Natural killer cell (primary cell): ENCODE results near the gene SPEF2. TPM values are rescaled to one million over a fixed set of nuclear protein-coding genes. Genes with fewer than 3 reads are reported as not detected.

Source experiments
- ATAC-seq, 3 donors: fragments of 150-1000 bp in 2 of 3; fragments of 200-7000 bp in 1 of 3; cut with Tn5 transposase; 1 replicate in 1 of 3; 2 replicates in 2 of 3; pipeline ENCODE4 v1.10.0; 2021; ENCODE audit warnings: mild to moderate bottlenecking in 2 of 3, moderate library complexity in 2 of 3
- DNase-seq, 2 donors: peaks; one replicate each; pipeline versions ENCODE4 v3.0.0 to v3.0.0-alpha.2; 2013 to 2021; ENCODE audit warnings: mixed read lengths in 1 of 2
- H3K27ac ChIP-seq: one replicate; pipeline ENCODE4 v1.5.1; 2013; ENCODE audit warnings: mild to moderate bottlenecking, low read length
- H3K27me3 ChIP-seq: one replicate; pipeline ENCODE4 v1.6.1; 2013; ENCODE audit warnings: low read length; ENCODE audit not compliant: control insufficient read depth, insufficient read depth
- H3K36me3 ChIP-seq: one replicate; pipeline ENCODE4 v1.6.1; 2013; ENCODE audit warnings: low read length; ENCODE audit not compliant: control insufficient read depth, insufficient read depth
- H3K4me1 ChIP-seq: one replicate; pipeline ENCODE4 v1.6.1; 2013; ENCODE audit warnings: low read length; ENCODE audit not compliant: control insufficient read depth, insufficient read depth
- H3K4me3 ChIP-seq: one replicate; pipeline ENCODE4 v1.5.1; 2013; ENCODE audit warnings: low read length
- H3K9me3 ChIP-seq: one replicate; pipeline ENCODE4 v1.6.1; 2013; ENCODE audit warnings: low read length; ENCODE audit not compliant: control insufficient read depth, insufficient read depth
- H3K27ac Mint-ChIP-seq, 2 donors: one replicate each; pipeline ENCODE4 v1.8.0; 2022; ENCODE audit warnings: mild to moderate bottlenecking in 2 of 2, mixed read lengths in 2 of 2, moderate library complexity in 1 of 2
- H3K27me3 Mint-ChIP-seq, 2 donors: one replicate each; pipeline ENCODE4 v1.8.0; 2022; ENCODE audit warnings: low read depth in 2 of 2, mixed read lengths in 2 of 2
- H3K36me3 Mint-ChIP-seq: one replicate; pipeline ENCODE4 v1.8.0; 2022; ENCODE audit warnings: mixed read lengths
- H3K4me1 Mint-ChIP-seq, 2 donors: one replicate each; pipeline ENCODE4 v1.8.0; 2022; ENCODE audit warnings: mixed read lengths in 2 of 2
- H3K4me3 Mint-ChIP-seq: one replicate; pipeline ENCODE4 v1.8.0; 2022; ENCODE audit warnings: mild to moderate bottlenecking, moderate library complexity, mixed read lengths
- H3K9me3 Mint-ChIP-seq, 2 donors: one replicate each; pipeline ENCODE4 v1.8.0; 2022; ENCODE audit warnings: mixed read lengths in 2 of 2
- CTCF ChIP-seq: fragments of 200-600 bp; IDR thresholded peaks from one replicate; pipeline ENCODE4 v1.8.0; 2022; ENCODE audit warnings: antibody characterized with exemption
- WGBS: methylation state at CpG from one replicate; pipeline ENCODE4 v1.1.7; 2013; ENCODE audit warnings: missing lambda C conversion rate; ENCODE audit not compliant: insufficient coverage; 5-methylcytosine and 5-hydroxymethylcytosine counted together
- intact Hi-C: fragments of 100-400 bp; cut with micrococcal nuclease; formaldehyde crosslinking; loops from one replicate; pipeline ENCODE4 v1.14.2; 2022
- total RNA-seq, 4 donors: library from RNA; stranded (reverse); fragments of 120-200 nt in 1 of 4; gene quantifications; one replicate each; pipeline versions ENCODE4 v1.2.3 to v1.2.4, GENCODE V29; 2013 to 2022

The SPEF2 gene
- total RNA-seq, 3 donors from 2014 or later (not counting 1 experiment from before 2014, with no cell fraction given): 6.2 to 13.1 (median 8.5) TPM

- Histone ChIP-seq H3K27me3 (no peaks in the 10 kb centered on the region), H3K36me3 (no peaks in the 10 kb centered on the region), H3K9me3 (no peaks in the 10 kb centered on the region), H3K4me1 (no peaks in the 10 kb centered on the region), H3K27ac (no peak overlapping the region), H3K4me3 (no peak overlapping the region)
- ATAC-seq (no peak), DNase-seq (no peak)
- intact Hi-C loops: no loop called here
- H3K9me3 Mint-ChIP-seq: no peaks in the 10 kb centered on the region
- no peaks in the 10 kb centered on the region for H3K4me1 Mint-ChIP-seq
- H3K36me3 Mint-ChIP-seq: no peaks in the 10 kb centered on the region
- peaks cover 0 to 15% of the 10 kb centered on the region in 2 donors for H3K27me3 Mint-ChIP-seq
- no peak overlapping the region for H3K4me3 Mint-ChIP-seq
- no peak for TF ChIP-seq CTCF
- 93% methylated on average over 5 of the region's 5 CpGs for WGBS
- H3K27ac Mint-ChIP-seq: no peak overlapping the region
These were observed 8.5 kb upstream of the SPEF2 start for GRCh38 chr5:35608881-35609779.

- 25% methylated on average over 2 of the region's 3 CpGs for WGBS
These were observed 616 bp upstream of the SPEF2 start for GRCh38 chr5:35617060-35617434.

DNA sequence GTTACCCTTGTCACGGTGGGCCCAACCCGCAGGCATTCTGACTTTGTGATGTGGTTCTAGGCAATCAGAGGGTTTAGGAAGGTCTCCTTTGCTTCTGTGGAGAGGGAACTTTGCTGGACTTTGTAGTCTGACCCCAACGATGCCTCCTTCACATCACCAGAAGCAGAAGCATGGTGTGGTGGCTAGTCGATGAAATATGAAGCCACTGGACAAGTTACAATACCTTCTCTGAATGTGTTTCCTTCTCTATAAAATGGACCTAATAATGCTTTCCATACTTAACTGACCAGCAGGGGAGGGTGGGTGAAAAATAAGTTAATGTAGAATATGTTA, 607 bp downstream of the SPEF2 start:
- Histone ChIP-seq H3K4me3 (peak overlapping the region; percentile 71), H3K27ac (peak overlapping the region; percentile 52), H3K9me3 (no peaks in the 10 kb centered on the region), H3K36me3 (no peaks in the 10 kb centered on the region), H3K27me3 (no peaks in the 10 kb centered on the region), H3K4me1 (peaks cover 4% of the 10 kb centered on the region)
- Mint-ChIP-seq H3K4me1 (peaks cover 33 to 36% of the 10 kb centered on the region in 2 donors), H3K9me3 (peaks cover 0 to 2% of the 10 kb centered on the region in 2 donors), H3K36me3 (no peaks in the 10 kb centered on the region), H3K27ac (peak overlapping the region; percentile 83 to 84), H3K27me3 (no peaks in the 10 kb centered on the region), H3K4me3 (peak overlapping the region; percentile 88)
- no peak for TF ChIP-seq CTCF
- WGBS: 7% methylated on average over 3 of the region's 4 CpGs
- intact Hi-C loops: no loop called here
- DNase-seq (no peak), ATAC-seq (no peak)

More at GRCh38 chr5:35617060-35617434, 616 bp upstream of the SPEF2 start:
- H3K4me3 Mint-ChIP-seq: peak overlapping the region; percentile 88
- intact Hi-C loops: no loop called here
- no peaks in the 10 kb centered on the region for H3K9me3 ChIP-seq
- H3K36me3 ChIP-seq: no peaks in the 10 kb centered on the region
- H3K27ac Mint-ChIP-seq: peak overlapping the region; percentile 83 to 84
- H3K9me3 Mint-ChIP-seq: peaks cover 0 to 2% of the 10 kb centered on the region in 2 donors
- H3K4me3 ChIP-seq: peak overlapping the region; percentile 71
- DNase-seq: no peak
- no peak for ATAC-seq
- H3K27ac ChIP-seq: peak overlapping the region; percentile 45
- H3K4me1 Mint-ChIP-seq: peaks cover 25 to 31% of the 10 kb centered on the region in 2 donors
- peaks cover 0 to 3% of the 10 kb centered on the region in 2 donors for H3K27me3 Mint-ChIP-seq
- H3K4me1 ChIP-seq: peaks cover 4% of the 10 kb centered on the region
- no peaks in the 10 kb centered on the region for H3K36me3 Mint-ChIP-seq
- TF ChIP-seq CTCF: no peak
- no peaks in the 10 kb centered on the region for H3K27me3 ChIP-seq
